Gastroesophageal sphincter (tissue), 4 donors: ENCODE measurements around the gene ZKSCAN3. TPM values are rescaled to one million over a fixed set of nuclear protein-coding genes. Genes with fewer than 3 reads are reported as not detected.
"Not testable (repeated sequence)": the region's sequence is repeated elsewhere in the genome, so short reads cannot be mapped to it uniquely, and the experiment has no call there.

Experiments used
- ATAC-seq: fragments of 150-250 bp; one replicate; pipeline ENCODE4 v1.9.1; 2016; ENCODE audit warnings: mild to moderate bottlenecking, moderate library complexity
- H3K27ac ChIP-seq, 4 donors: fragments of 200-600 bp; sonication (generic) in 3 of 4; 1 replicate in 3 of 4; 2 replicates in 1 of 4; pipeline ENCODE4 v1.5.1; 2016 to 2019
- H3K27me3 ChIP-seq: fragments of 200-600 bp; sonication (generic); one replicate; pipeline ENCODE4 v1.5.1; 2019
- H3K36me3 ChIP-seq, 2 donors: fragments of 200-600 bp; sonication (generic); one replicate each; pipeline ENCODE4 v1.5.1; 2019; ENCODE audit warnings: control low read depth in 1 of 2
- H3K4me1 ChIP-seq, 3 donors: fragments of 200-600 bp; sonication (generic); 1 replicate in 2 of 3; 2 replicates in 1 of 3; pipeline ENCODE4 v1.5.1; 2016 to 2019; ENCODE audit warnings: control low read depth in 2 of 3
- H3K4me3 ChIP-seq, 2 donors: fragments of 200-600 bp; sonication (generic); one replicate each; pipeline ENCODE4 v1.5.1; 2019; ENCODE audit warnings: mild to moderate bottlenecking in 1 of 2, moderate library complexity in 1 of 2
- H3K9me3 ChIP-seq, 3 donors: fragments of 200-600 bp; sonication (generic); one replicate each; pipeline ENCODE4 v1.5.1; 2017 to 2019; ENCODE audit warnings: control low read depth in 2 of 3
- EP300 ChIP-seq: sonication (generic); formaldehyde crosslinking; IDR thresholded peaks from one replicate; pipeline ENCODE4 v1.6.1; 2017; ENCODE audit warnings: antibody characterized with exemption, mild to moderate bottlenecking
- POLR2A ChIP-seq, 2 donors: fragments of 450-650 bp; IDR thresholded peaks; one replicate each; pipeline ENCODE4 v1.6.1; 2017; ENCODE audit warnings: antibody characterized with exemption in 2 of 2, mild to moderate bottlenecking in 2 of 2, moderate library complexity in 1 of 2
- POLR2AphosphoS5 ChIP-seq: sonication (generic); formaldehyde crosslinking; IDR thresholded peaks from one replicate; pipeline ENCODE4 v1.6.1; 2017; ENCODE audit warnings: antibody characterized with exemption
- WGBS, 2 donors: methylation state at CpG; one replicate each; pipeline ENCODE4 v1.1.5; 2018; ENCODE audit warnings: low coverage in 1 of 2; 5-methylcytosine and 5-hydroxymethylcytosine counted together
- total RNA-seq, 4 donors: library from RNA; depleted of rRNA; stranded (reverse); fragments of >200 nt; gene quantifications; one replicate each; pipeline ENCODE4 v1.1.0, GENCODE V29; 2016
- TF ChIP-seq, protein P1 (sequence below), 4 experiments: fragments of 200-600 bp in 2 of 4; fragments of 450-650 bp in 2 of 4; sonication (generic) in 1 of 4; IDR thresholded peaks; one replicate each; pipeline ENCODE4 v1.5.1; 2017 to 2019; ENCODE audit warnings: antibody characterized with exemption in 4 of 4, mild to moderate bottlenecking in 2 of 4, moderate library complexity in 2 of 4

ZKSCAN3 gene
- total RNA-seq: 1 to 10 TPM; 4.4 to 9.8 (median 6.9) TPM

GRCh38 chr6:28349892-28350737 lies at the start of gene ZKSCAN3:
TSS of gene ZKSCAN3 (plus strand) at chr6:28349947. CDS start at chr6:28359587, 9,640 bp downstream.
- TF ChIP-seq, protein P1, sequence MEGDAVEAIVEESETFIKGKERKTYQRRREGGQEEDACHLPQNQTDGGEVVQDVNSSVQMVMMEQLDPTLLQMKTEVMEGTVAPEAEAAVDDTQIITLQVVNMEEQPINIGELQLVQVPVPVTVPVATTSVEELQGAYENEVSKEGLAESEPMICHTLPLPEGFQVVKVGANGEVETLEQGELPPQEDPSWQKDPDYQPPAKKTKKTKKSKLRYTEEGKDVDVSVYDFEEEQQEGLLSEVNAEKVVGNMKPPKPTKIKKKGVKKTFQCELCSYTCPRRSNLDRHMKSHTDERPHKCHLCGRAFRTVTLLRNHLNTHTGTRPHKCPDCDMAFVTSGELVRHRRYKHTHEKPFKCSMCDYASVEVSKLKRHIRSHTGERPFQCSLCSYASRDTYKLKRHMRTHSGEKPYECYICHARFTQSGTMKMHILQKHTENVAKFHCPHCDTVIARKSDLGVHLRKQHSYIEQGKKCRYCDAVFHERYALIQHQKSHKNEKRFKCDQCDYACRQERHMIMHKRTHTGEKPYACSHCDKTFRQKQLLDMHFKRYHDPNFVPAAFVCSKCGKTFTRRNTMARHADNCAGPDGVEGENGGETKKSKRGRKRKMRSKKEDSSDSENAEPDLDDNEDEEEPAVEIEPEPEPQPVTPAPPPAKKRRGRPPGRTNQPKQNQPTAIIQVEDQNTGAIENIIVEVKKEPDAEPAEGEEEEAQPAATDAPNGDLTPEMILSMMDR (IDR thresholded peaks at IDR 0.05): peak in 1 of 4 experiments; percentile 17
- TF ChIP-seq EP300 (no peak), POLR2AphosphoS5 (peak; percentile 18), POLR2A (IDR thresholded peaks at IDR 0.05) (peak in 1 of 2 donors; percentile 33)
- Histone ChIP-seq H3K27ac (peak within 1 kb of the TSS; percentile 27 to 87 (median 82)), H3K4me1 (peaks cover 0 to 50% (median 6%) of the 10 kb centered on the region in 3 donors), H3K4me3 (peak within 1 kb of the TSS; percentile 72 to 73), H3K9me3 (no peaks in the 10 kb centered on the region), H3K36me3 (no peaks in the 10 kb centered on the region), H3K27me3 (no peaks in the 10 kb centered on the region)
- WGBS, 2 donors: 2 to 4% methylated on average over 5 to 10 of the region's 30 CpGs
- peak; percentile 88 for ATAC-seq

GRCh38 chr6:28303570-28303969 lies 46.2 kb upstream of the ZKSCAN3 start:
- Histone ChIP-seq H3K4me1 (no peaks in the 10 kb centered on the region), H3K9me3 (peaks cover 0 to 28% (median 0%) of the 10 kb centered on the region in 3 donors), H3K27ac (no peak overlapping the region), H3K27me3 (no peaks in the 10 kb centered on the region), H3K36me3 (peaks cover 0 to 52% of the 10 kb centered on the region in 2 donors), H3K4me3 (no peak overlapping the region)
- no peak for ATAC-seq
- WGBS, 2 donors: 82 to 94% methylated on average over 2 to 3 of the region's 3 CpGs
- TF ChIP-seq POLR2AphosphoS5: no peak
- no peak for TF ChIP-seq EP300
- TF ChIP-seq, protein P1 (IDR thresholded peaks at IDR 0.05): no peak
- TF ChIP-seq POLR2A (IDR thresholded peaks at IDR 0.05): no peak

- not testable (repeated sequence) for H3K4me1 ChIP-seq, ATAC-seq, H3K4me3 ChIP-seq, H3K27me3 ChIP-seq, H3K27ac ChIP-seq
- Histone ChIP-seq H3K36me3 (peaks cover 0 to 26% of the 10 kb centered on the region in 2 donors), H3K9me3 (peaks cover 0 to 33% (median 0%) of the 10 kb centered on the region in 3 donors)
Observed at GRCh38 chr6:28306363-28306762, 43.4 kb upstream of the ZKSCAN3 start.

DNA sequence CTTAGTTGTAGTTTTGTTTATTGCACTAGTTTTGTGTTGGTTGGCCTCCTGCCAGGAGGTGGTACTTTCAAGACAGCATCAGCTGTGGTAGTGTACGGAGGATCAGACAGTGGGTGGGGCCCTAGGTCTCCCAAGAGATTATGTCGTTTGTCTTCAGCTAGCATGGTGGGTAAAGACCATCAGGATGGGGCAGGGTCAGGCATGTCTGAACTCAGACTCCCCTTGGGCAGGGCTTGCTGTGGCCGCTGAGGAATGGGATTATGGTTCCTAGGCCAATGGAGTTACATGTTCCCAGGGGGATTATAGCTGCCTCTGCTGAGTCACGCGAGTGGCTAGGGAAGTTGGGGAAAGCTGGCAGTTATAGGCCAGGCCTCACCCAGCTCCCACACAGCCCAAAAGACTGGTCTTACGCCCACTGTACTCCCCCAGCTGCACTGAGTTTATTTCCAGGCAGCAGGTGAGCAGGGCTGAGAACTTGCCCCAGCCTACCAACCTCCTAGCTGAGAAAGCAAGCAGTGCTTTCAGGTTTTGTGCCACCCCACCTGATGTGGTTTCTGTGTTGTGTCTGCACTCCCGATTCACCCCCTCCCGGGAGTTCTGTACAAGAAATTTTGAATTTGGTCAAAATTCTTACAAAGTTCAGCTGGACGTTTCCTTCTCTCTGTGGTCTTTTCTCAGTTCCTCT lies 38.5 kb upstream of the ZKSCAN3 start:
- H3K4me1 ChIP-seq: no peaks in the 10 kb centered on the region
- WGBS, 2 donors: 90% methylated on average over 3 of the region's 9 CpGs; no CpG with 5 or more reads in 1 of the 2 donors
- no peak overlapping the region for H3K4me3 ChIP-seq
- TF ChIP-seq POLR2AphosphoS5: no peak
- TF ChIP-seq, protein P1 (IDR thresholded peaks at IDR 0.05): no peak
- no peak for TF ChIP-seq EP300
- no peak for TF ChIP-seq POLR2A (IDR thresholded peaks at IDR 0.05)
- no peak overlapping the region for H3K27ac ChIP-seq
- peaks cover 0 to 19% of the 10 kb centered on the region in 2 donors for H3K36me3 ChIP-seq
- no peaks in the 10 kb centered on the region for H3K27me3 ChIP-seq
- H3K9me3 ChIP-seq: peaks cover 0 to 31% (median 0%) of the 10 kb centered on the region in 3 donors
- ATAC-seq: no peak

GRCh38 chr6:28312939-28313338 lies 36.8 kb upstream of the ZKSCAN3 start:
- ATAC-seq: no peak
- 75 to 88% methylated on average over 6 to 9 of the region's 23 CpGs for whole genome bisulfite sequencing, 2 donors
- H3K36me3 ChIP-seq: peaks cover 0 to 19% of the 10 kb centered on the region in 2 donors
- H3K4me3 ChIP-seq: no peak overlapping the region
- no peak for TF ChIP-seq EP300
- TF ChIP-seq POLR2AphosphoS5: no peak
- TF ChIP-seq, protein P1 (IDR thresholded peaks at IDR 0.05): no peak
- no peak for TF ChIP-seq POLR2A (IDR thresholded peaks at IDR 0.05)
- H3K9me3 ChIP-seq: peaks cover 0 to 14% (median 0%) of the 10 kb centered on the region in 3 donors
- H3K4me1 ChIP-seq: no peaks in the 10 kb centered on the region
- H3K27me3 ChIP-seq: no peaks in the 10 kb centered on the region
- H3K27ac ChIP-seq: no peak overlapping the region
